HG03045 (cell line): ENCODE data around the gene EPB41.
"Not testable (repeated sequence)": the region's sequence is repeated elsewhere in the genome, so short reads cannot be mapped to it uniquely, and the experiment has no call there.

Experiments used
- ATAC-seq: cut with Tn5 transposase; IDR thresholded peaks from one replicate; pipeline ENCODE4 v1.9.1; 2021; ENCODE audit warnings: mild to moderate bottlenecking, moderate library complexity; ENCODE audit not compliant: unreplicated experiment

EPB41 gene

DNA sequence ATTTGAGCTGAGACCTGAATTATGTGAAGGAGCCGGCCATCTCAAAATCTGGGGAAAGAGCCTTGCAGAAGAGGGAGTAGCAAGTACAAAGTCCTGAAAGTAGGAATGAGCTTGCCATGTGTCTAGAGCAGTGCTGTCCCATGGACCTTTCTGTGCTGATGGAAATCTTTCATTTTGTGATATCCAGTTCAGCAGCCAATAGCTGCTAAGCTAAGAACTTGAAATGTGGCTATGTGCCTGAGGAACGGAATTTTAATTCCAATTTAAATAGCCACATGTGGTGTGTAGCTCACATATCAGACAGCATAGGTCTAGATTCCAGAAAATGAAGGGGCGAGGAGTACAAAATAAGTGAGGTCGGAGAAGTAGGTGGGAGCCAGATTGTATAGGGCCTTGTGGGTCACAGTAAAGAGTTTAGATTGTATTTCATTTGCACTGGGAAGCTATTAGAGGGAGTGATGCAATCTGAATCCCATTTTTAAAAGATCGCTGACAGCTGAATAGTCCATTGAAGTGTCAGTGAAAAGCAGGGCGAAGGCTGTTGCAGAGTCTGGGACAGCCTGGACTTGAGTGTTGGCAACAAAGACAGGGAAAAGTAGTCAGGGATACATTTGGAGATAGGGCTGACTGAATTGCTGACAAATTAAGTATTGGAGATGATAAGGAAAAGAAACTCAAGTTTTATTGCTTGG is 129.1 kb downstream of the EPB41 start:
- ATAC-seq, result no peak

DNA sequence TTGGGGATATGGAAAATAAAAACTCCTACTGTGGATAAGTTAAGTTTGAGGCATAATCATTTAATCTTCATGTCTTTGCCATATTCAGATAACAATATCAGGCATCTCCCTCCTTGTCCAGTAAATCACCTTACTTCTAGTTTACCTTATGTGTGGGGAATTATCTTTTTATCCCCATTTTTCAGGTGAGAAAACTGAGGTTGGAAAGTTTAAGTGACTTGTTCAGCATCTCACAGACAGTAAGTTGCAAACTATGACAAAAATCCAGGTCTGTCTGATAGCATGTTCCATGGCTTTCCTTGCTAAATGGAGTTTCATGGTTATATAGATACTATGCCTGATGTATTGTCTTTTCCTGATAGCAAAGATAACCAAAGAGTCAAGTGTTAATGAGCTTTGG is 129.6 kb downstream of the EPB41 start:
- ATAC-seq, result no peak

DNA sequence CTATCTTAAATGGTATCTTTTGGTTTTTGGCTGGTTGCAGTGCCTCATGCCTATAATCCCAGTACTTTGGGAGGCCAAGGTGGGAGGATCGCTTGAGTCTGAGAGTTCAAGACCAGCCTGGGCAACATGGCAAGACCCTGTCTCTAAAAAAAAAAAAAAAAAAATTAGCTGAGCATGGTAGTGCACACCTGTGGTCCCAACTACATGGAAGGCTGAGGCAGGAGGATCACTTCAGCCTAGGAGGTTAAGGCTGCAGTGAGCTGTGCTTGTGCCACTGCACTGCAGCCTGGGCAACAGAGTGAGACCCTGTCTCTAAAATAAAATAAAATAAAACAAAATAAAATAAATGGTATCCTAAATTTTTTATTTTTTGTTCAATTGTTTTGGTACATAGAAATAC is 131.3 kb downstream of the EPB41 start:
- ATAC-seq, result not testable (repeated sequence)

DNA sequence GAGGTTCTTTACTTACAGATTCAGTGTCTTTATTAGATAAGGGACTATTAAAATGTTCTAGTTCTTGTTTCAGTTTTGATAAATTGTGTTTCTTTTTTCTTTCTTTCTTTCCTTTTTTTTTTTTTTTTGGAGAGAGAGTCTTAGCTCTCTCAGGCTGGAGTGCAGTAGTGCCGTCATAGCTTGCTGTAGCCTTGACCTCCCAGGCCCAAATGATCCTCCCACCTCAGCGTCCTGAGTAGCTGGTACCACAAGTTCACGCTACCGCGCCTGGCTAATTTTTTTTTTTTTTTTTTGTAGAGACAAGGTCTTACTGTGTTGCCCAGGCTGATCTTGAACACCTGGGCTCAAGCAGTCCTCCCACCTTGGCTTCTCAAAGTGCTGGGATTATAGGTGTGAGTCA is 132.8 kb downstream of the EPB41 start:
- no peak for ATAC-seq

DNA sequence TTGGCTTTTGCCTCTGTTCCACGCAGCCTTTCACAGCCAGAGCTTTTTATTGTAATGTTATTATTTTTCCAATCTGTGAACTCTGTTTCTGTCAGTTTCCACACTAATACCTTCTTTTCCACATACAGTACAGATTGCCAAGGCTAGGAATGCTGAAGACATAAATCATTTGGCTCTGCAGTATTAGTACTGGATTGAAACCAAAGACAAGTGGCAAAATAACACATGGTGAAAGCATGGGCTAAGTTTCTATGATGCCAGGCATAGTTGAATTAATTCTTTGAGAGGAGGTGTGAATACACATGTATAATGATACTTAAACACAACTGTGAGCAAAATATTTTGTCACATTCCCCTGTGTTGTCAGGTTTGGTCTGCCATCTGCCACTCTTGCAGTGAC is 135.8 kb downstream of the EPB41 start:
- ATAC-seq, result no peak

DNA sequence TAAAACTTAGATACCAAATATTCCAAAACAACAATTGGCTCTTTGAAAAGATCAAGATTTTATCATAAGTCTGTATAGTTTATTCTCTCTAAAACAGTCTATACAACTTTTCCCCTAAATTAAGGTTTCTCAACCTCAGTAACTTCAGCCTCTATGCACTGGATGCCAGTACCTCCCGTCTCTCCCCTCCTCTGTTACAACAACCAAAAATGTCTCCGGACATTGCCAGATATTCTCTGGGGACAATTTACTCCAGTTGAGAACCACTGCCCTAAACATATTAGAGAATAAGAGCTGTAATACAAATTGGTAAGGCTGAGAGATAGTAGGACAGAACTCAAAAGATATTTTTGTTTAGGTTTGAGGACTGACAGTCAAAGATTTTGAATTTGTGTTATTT is 137.7 kb downstream of the EPB41 start:
- no peak for ATAC-seq

DNA sequence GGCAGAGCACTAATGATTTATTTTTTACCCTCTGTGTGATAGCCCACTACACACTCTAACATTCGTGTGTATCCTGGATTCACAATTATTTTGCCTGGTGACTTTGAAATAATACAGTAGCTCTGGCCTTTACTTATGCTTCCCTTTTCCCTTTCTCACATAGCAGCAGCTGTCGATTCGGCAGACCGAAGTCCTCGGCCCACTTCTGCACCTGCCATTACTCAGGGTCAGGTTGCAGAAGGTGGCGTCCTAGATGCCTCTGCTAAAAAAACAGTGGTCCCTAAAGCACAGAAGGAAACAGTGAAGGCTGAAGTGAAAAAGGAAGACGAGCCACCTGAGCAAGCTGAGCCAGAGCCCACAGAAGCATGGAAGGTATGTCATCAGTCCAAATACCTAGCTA is 138.6 kb downstream of the EPB41 start:
- ATAC-seq, result no peak

DNA sequence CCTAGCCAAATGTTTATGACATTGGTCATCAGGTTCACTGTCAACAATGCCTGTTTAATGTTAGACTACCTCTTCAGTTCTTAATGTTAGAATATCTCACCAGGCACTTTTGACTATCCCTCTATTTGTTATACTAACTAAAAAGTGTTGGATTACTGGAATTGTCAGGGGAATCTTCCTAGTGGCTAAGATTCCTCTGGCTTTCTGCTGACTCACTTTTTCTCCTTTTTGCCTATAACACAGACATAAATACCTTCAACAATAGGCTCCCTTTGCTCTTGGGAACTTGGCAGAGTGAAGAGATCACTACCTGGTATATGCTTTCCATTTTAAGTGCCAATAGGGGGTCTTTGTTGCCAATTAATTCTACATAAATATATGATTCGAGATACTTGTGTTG is 140.8 kb downstream of the EPB41 start:
- ATAC-seq, result no peak

DNA sequence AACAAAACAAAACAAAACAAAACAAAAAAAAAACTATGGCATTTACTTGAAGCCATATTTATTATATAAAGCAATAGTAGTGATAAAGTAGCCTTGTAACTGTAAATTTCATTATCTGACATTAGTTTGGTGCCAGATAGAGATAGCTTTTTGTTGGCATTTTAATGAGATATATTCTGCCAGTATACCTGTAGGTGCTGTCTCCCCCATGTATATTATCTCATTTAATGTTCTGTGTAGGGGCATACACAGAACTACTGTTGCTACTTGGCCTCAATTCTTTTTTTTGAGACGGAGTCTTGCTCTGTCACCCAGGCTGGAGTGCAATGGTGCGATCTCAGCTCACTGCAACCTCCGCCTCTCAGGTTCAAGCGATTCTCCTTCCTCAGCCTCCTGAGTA is 141.9 kb downstream of the EPB41 start:
- ATAC-seq, result no peak

DNA sequence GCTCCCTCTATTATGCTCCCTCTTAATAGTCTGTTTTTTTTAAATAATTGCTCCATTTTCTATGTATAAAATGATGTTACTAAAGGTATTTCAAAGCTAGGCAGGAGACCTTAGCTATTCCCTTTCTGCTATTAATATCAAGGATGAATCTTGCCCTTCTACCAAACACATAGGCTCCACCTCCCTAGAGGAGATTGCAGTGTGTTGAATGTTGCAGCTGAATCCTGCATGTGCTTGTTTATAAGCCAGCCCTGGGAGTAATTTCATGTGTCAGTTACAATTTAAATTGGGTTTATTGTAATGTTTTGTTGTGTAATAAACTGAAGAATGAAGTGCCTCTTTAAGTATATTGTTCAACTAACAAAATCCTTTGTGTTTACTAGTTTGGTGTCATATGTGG is 143.3 kb downstream of the EPB41 start:
- no peak for ATAC-seq

DNA sequence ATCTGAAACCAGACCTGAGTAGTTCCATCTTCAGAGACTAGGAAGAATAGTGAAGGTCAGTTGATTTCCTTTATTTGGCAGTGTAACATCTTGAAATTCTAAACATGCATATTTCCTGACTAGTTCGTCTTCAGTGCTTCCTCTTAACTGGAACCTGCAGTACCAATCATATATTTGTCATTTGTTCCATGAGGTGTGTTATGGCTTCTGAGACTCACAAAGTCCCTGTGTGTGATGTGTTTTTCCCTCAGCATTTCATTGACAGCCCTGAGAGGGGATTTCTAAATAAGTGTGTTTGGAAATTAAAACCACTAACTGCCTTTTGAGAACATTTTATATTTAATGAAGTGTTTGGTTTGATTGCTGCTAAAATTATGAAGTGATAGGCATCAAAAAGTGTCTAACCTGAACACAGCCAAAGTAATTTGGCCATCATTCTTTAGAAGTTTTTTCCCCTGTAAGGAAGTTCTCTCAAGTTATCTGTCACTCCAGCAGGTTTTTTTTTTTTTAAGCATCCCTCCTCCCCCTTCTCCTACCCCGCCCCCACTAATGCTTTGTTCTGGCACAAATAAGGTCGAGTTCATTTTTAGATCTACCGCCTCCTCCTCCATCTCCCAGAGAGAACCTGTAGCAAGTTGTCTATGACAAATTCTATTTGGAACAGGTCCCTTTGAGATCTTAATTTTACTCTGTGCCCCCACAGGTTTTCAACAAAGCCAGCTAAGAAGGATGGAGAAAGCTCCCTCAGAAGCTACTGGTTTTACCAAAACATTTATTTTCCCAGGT is 148.0 kb downstream of the EPB41 start:
- ATAC-seq, result no peak

DNA sequence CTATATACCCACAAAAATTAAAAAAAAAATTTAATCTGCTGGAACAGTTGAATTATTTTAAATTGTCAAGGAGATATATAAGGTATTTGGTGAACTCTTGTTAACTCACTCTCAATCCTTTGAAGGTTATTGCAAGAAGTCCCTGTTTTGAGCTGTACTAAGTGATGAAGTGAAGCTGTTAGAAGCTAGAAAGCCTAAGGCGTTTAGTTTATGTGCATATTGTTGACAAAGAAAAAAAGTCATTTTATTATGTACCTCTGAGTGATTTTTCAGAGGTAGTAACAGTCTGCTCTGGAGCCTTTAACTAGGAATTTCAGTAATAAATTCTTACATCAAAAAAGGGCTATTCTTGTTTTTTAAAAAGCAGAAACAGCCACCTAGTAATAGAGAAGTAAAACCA is 149.7 kb downstream of the EPB41 start:
- no peak for ATAC-seq

DNA sequence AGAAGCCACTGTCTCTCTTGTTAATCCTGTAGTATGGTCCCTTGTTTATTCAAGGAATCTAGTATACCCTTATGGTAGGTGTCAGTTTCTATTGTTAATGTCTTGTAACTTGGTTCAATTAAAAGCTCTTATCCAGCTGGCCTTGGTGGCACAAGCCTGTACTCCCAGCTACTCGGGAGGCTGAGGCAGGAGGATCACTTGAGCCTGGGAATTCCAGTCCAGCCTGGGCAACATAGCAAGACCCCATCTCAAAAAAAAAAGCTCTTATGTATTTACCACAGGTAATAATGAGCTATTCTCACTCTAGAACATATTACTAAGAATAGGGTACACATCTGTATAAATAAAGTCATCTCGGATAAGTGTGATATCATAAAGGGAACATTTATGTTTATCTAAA is 162.8 kb downstream of the EPB41 start:
- no peak for ATAC-seq

DNA sequence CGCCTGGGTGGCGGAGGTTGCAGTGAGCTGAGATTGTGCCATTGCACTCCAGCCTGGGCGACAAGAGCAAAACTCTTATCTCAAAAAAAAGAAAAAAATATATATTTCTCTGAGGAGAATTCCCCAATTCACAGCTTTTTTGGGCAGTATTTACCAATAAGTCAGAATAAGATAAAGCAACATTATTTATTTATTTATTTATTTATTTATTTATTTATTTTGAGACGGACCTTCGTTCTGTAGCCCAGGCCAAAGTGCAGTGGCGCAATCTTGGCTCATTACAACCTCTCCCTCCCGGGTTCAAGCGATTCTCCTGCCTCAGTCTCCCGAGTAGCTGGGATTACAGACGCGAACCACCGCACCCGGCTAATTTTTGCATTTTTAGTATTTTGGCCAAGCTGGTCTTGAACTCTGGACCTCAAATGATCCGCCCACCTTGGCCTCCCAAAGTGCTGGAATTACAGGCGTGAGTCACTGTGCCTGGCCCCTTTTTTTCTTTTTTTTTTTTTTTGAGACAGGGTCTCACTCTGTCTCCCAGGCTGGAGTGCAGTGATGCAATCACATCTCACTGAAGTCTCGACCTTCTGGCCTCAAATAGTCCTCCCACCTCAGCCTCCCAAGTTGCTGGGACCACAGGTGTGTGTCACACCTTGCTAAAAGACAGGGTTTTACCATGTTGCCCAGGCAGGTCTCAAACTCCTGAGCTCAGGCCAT is 165.7 kb downstream of the EPB41 start:
- not testable (repeated sequence) for ATAC-seq

DNA sequence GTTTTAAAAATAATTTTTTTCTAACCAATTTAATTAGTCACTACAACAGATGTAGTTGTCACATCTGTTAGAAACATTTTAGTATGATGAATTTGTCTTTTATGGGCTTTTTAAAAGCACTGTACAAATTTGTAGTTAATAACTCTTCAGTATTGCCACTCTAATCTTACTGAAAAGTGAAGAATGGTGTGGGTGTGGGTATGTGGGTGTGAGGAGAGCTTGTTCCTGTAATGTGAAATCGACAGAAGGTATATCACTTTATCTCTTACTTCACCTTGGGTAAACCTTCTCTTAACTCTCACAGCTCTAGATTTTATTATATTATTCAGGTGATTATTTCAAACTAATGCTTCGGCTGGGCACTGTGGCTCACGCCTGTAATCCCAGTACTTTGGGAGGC is 166.8 kb downstream of the EPB41 start:
- ATAC-seq, result no peak

DNA sequence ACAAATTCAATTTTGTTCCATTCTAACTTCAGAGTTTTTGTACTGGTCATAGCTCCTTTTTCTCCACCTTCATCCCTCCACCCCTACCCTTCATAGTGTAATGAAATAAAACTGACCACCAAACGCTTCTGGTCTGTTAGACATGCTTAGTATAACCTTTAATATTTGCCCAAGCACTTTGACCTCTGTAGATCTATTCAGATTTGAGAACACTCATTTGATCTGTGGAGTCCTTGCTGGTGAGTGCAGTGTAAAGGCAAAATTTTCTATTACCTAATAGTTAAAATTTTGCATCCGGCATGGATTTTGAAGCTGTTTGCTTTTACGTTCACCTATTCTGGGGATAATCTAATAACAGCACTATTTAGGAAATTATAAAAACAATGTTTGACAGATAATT is 168.2 kb downstream of the EPB41 start:
- ATAC-seq, result no peak

DNA sequence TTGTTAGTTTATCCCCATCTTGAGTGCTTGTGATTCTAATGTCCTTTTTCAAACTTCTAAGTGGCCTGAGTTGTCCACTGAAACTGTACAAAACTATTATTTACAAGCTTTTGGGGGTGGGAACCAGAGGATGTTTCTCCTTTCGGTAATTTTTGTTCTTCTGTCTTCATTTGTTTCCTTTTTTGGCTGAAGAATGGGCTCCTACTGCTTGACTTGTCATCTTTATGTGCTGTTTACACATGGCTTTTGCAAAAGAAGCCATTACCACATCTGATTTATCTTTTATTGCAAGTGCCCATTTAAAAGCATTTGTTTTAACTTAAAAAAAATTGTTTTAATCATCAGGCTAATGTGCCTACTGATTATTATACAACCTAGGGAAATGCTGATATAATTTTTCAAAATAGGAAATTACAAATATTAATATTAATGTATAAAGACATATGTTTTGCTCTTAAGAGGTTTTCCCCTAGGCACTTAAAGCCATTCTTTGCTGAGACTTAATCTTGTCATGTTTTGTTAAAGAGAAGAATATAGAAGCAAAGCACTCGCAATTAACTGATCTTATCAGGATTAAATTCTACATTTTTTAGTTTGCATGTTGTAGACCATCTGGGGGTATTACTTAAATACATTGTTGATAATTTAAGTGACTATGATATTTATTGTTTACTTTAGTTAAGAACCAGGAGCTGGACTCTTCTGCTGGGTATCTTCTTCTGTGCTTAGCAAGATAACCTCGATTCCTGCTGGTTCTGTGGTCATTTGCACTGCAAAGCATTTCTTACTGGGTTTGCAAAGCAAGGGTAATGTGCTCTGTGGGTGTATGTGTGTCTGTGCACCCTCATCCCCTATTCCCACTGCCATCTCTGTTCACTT is 169.2 kb downstream of the EPB41 start:
- ATAC-seq, result no peak

DNA sequence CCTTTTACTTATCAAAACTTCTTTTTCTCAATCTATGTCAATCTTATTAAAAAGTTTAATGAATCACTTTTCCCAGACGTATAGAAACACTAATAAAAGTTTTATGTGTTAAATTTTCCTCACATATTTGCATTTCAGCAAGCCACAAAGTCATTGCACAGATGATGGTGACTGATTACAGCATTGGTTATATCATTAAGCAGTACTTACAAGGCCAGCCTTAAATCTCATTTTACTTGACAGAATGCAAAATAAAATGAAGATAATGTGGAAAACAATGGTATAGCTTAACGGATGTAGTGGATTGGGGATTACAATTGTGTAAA is 169.8 kb downstream of the EPB41 start:
- ATAC-seq, result no peak

DNA sequence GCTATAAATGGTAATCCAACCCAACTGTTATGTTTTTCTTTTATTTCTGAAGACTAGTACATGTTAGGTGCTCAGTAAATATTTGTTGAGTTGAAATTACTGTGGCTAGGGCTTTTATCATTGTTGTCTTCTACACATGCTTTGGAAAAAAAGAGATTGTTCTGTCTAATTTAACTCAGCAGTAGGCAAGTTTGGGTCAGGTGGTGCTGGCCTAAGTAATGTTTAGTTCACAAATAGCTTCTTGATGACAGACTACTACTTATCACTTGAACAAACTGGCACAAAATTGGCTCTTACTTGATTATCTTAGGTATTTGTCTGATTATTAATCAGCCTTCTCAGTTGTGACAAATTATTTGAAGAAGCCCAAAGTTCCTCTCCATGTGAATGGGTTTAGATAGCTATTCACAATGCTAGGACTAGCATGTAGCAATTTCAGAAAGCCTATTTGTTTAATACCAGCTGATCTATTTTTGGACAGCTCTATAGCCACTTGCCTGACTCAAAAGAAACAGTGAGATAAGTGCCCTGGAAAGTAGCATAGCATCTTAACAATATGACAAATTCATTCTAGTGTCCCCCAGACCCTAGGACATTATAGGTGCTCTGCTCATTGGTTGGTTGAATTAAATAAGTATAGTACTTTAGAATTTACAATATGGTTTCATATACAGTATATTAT is 176.7 kb downstream of the EPB41 start:
- ATAC-seq, result no peak

DNA sequence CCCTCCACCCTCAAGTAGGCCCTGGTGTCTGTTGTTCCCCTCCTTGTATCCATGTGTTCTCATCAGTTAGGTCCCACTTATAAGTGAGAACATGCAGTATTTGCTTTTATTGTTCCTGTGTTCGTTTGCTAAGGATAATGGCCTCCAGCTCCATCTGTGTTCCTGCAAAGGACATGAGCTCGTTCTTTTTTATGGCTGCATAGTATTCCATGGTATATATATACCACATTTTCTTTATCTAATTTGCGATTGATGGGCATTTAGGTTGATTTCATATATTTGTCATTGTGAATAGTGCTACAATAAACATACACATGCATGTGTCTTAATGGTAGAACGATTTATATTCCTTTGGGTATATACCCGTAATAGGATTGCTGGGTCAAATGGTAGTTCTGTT is 178.3 kb downstream of the EPB41 start:
- not testable (repeated sequence) for ATAC-seq

DNA sequence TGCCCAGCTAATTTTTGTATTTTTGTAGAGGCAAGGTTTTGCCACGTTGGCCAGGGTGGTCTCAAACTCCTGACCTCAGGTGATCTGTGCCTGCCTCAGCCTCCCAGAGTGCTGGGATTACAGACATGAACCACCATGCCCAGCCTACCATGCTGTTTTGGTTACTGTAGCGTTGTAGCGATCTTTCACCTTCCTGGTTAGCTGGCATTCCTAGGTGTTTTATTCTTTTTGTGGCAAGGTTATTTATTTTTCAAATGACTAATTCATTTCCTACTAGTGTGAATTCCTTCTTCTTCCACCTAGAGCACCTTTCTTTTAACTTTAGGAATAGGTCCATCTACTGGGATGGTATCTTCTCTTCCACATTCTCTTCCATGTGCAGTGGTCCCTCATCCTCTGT is 180.1 kb downstream of the EPB41 start:
- no peak for ATAC-seq
